IMR-90 (cell line): Measurements from ENCODE around the gene USP9X. TPM values are rescaled to one million over a fixed set of nuclear protein-coding genes. Genes with fewer than 3 reads are reported as not detected.
"Not testable (repeated sequence)": the region's sequence is repeated elsewhere in the genome, so short reads cannot be mapped to it uniquely, and the experiment has no call there.

ENCODE experiments used
- ATAC-seq: fragments of 200-7000 bp; cut with Tn5 transposase; 2 replicates; pipeline ENCODE4 v1.9.1; 2020; ENCODE audit warnings: low read depth, mild to moderate bottlenecking, moderate library complexity
- BruUV-seq: library from RNA; stranded (reverse); fragments of 400-500 nt; replicated peaks from 2 replicates; lab custom pipeline; 2021; lab: Mats Ljungman, UMichigan
- CTCF ChIA-PET: fragments of 300-600 bp; formaldehyde crosslinking; extraction: SDS; loops from one replicate; lab custom pipeline; 2021; ENCODE audit warnings: antibody characterized with exemption; lab: Yijun Ruan, JAX
- POLR2A ChIA-PET: fragments of 300-600 bp; sonication (Branson Sonifier 250); formaldehyde crosslinking; loops from one replicate; lab custom pipeline; 2022; ENCODE audit warnings: antibody characterized with exemption; ENCODE audit not compliant: unreplicated experiment; lab: Charles Lee
- DNase-seq: peaks from one replicate; pipeline ENCODE4 v3.0.0; 2013
- H2AFZ ChIP-seq: replicated peaks from 2 replicates; pipeline ENCODE3; 2013; ENCODE audit warnings: low read length, mild to moderate bottlenecking; ENCODE audit not compliant: poor library complexity
- H2AK5ac ChIP-seq: 2 replicates; pipeline ENCODE4 v1.6.1; 2013; ENCODE audit warnings: low read depth, low read length, inconsistent platforms
- H2AK9ac ChIP-seq: replicated peaks from 2 replicates; pipeline ENCODE3; 2013; ENCODE audit warnings: mild to moderate bottlenecking, low read depth, low read length, moderate library complexity; ENCODE audit not compliant: poor library complexity
- H2BK120ac ChIP-seq: 2 replicates; pipeline ENCODE4 v1.6.1; 2013; ENCODE audit warnings: low read depth, low read length, inconsistent platforms
- H2BK15ac ChIP-seq: 3 replicates; pipeline ENCODE4 v1.6.1; 2013; ENCODE audit warnings: low read depth, low read length, inconsistent platforms
- H2BK20ac ChIP-seq: 2 replicates; pipeline ENCODE4 v1.6.1; 2013; ENCODE audit warnings: low read depth, mild to moderate bottlenecking, inconsistent platforms, low read length, moderate library complexity
- H2BK5ac ChIP-seq: 2 replicates; pipeline ENCODE4 v1.6.1; 2013; ENCODE audit warnings: mild to moderate bottlenecking, low read depth, low read length, inconsistent platforms; ENCODE audit not compliant: poor library complexity, severe bottlenecking
- H3K14ac ChIP-seq: replicated peaks from 2 replicates; pipeline ENCODE4 v1.6.1; 2013; ENCODE audit warnings: low read depth, low read length, inconsistent platforms
- H3K18ac ChIP-seq: 2 replicates; pipeline ENCODE4 v1.6.1; 2013; ENCODE audit warnings: low read depth, low read length, control low read depth
- H3K23ac ChIP-seq: 2 replicates; pipeline ENCODE4 v1.6.1; 2013; ENCODE audit warnings: low read depth, low read length, inconsistent platforms
- H3K27ac ChIP-seq: 2 replicates; pipeline ENCODE4 v1.5.1; 2013; ENCODE audit warnings: mild to moderate bottlenecking, control low read depth, low read length; ENCODE audit not compliant: insufficient read depth
- H3K27me3 ChIP-seq: 2 replicates; pipeline ENCODE4 v1.6.1; 2013; ENCODE audit warnings: low read length; ENCODE audit not compliant: control insufficient read depth, insufficient read depth
- H3K36me3 ChIP-seq: 2 replicates; pipeline ENCODE4 v1.6.1; 2013; ENCODE audit warnings: low read length, mixed read lengths; ENCODE audit not compliant: control insufficient read depth, insufficient read depth
- H3K4ac ChIP-seq: 2 replicates; pipeline ENCODE4 v1.6.1; 2013; ENCODE audit warnings: low read depth, low read length, inconsistent platforms
- H3K4me1 ChIP-seq: 2 replicates; pipeline ENCODE4 v1.6.1; 2013; ENCODE audit warnings: low read length, mixed read lengths; ENCODE audit not compliant: control insufficient read depth, insufficient read depth
- H3K4me2 ChIP-seq: 2 replicates; pipeline ENCODE4 v1.6.1; 2013; ENCODE audit warnings: low read depth, mild to moderate bottlenecking, control low read depth, low read length, moderate library complexity
- H3K4me3 ChIP-seq: 2 replicates; pipeline ENCODE4 v1.5.1; 2013; ENCODE audit warnings: low read depth, mild to moderate bottlenecking, control low read depth, low read length, moderate library complexity; ENCODE audit not compliant: insufficient read depth
- H3K56ac ChIP-seq: 2 replicates; pipeline ENCODE4 v1.6.1; 2013; ENCODE audit warnings: low read length, inconsistent platforms; ENCODE audit not compliant: insufficient read depth; ENCODE audit errors: extremely low read depth
- H3K79me1 ChIP-seq, 2 experiments: 2 replicates each; pipeline ENCODE4 v1.6.1; 2013; ENCODE audit warnings: low read length in 2 of 2, inconsistent platforms in 1 of 2, low read depth in 1 of 2
- H3K9ac ChIP-seq: 2 replicates; pipeline ENCODE4 v1.6.1; 2013; ENCODE audit warnings: low read depth, low read length, control low read depth
- H3K9me1 ChIP-seq: 2 replicates; pipeline ENCODE4 v1.6.1; 2013; ENCODE audit warnings: low read length, inconsistent platforms; ENCODE audit not compliant: insufficient read depth
- H3K9me3 ChIP-seq: 2 replicates; pipeline ENCODE4 v1.6.1; 2013; ENCODE audit warnings: low read length; ENCODE audit not compliant: control insufficient read depth, insufficient read depth
- H4K20me1 ChIP-seq: 2 replicates; pipeline ENCODE4 v1.6.1; 2013; ENCODE audit warnings: low read length, inconsistent platforms; ENCODE audit not compliant: insufficient read depth
- H4K5ac ChIP-seq: 2 replicates; pipeline ENCODE4 v1.6.1; 2013; ENCODE audit warnings: mild to moderate bottlenecking, low read depth, low read length, control low read depth
- H4K8ac ChIP-seq, 2 experiments: 2 replicates each; pipeline ENCODE4 v1.6.1; 2013; ENCODE audit warnings: low read depth in 2 of 2, low read length in 2 of 2, control low read depth in 1 of 2, inconsistent platforms in 1 of 2
- H4K91ac ChIP-seq: 2 replicates; pipeline ENCODE4 v1.6.1; 2013; ENCODE audit warnings: low read depth, low read length, inconsistent platforms; ENCODE audit not compliant: insufficient read depth
- WGBS, 2 experiments: methylation state at CpG; one replicate each; pipeline versions ENCODE4 v1.1.5 to v1.1.7; 2013; ENCODE audit warnings: missing lambda C conversion rate in 2 of 2; ENCODE audit not compliant: insufficient read length in 1 of 2; ENCODE audit errors: extremely low coverage in 2 of 2; 5-methylcytosine and 5-hydroxymethylcytosine counted together
- dilution Hi-C: fragments of 300-500 bp; cut with HindIII; formaldehyde crosslinking; loops from one replicate; pipeline ENCODE4 v1.14.3; 2018; ENCODE audit warnings: low sequenced_read_pairs; ENCODE audit not compliant: unreplicated experiment
- in situ Hi-C: fragments of 300-500 bp; cut with MboI; formaldehyde crosslinking; loops from 3 replicates; pipeline ENCODE4 v1.14.3; 2019; ENCODE audit warnings: low sequenced_read_pairs, inconsistent platforms, mixed read lengths
- intact Hi-C: fragments of 100-400 bp; cut with micrococcal nuclease; formaldehyde crosslinking; loops from 2 replicates; pipeline ENCODE4 v1.10.0; 2022
- polyA plus RNA-seq, 3 experiments: library from polyadenylated mRNA; depleted of rRNA; stranded (reverse); fragments of >200 nt; gene quantifications; 2 replicates each; pipeline ENCODE4 v1.2.3, GENCODE V29; 2012; ENCODE audit warnings: low replicate concordance in 1 of 3
- total RNA-seq: library from RNA; depleted of rRNA; stranded (reverse); fragments of >200 nt; gene quantifications from 2 replicates; pipeline ENCODE4 v1.2.3, GENCODE V29; 2012

Gene USP9X
- total and polyA plus RNA-seq, 2 of the 4 experiments (the other 2 are of a cell fraction): 17.5 to 104 TPM

DNA sequence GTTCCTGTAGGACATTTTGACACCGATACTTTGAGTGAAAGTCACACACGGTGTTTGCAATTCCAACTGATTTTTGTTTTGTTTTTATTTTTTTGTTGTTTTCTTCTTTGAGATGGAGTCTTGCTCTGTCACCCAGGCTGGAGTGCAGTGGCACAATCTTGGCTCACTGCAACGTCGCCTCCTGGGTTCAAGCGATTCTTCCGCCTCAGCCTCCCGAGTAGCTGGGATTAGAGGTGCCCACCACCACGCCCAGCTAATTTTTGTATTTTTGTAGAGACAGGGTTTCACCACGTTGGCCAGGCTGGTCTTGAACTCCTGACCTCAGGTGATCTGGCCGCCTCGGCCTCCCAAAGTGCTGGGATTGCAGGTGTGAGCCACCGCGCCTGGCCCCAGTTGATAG is 149.2 kb downstream of the USP9X start:
- ATAC-seq, DNase-seq, H2AK5ac ChIP-seq, H2AFZ ChIP-seq, H3K4me1 ChIP-seq, POLR2A ChIA-PET, H3K4ac ChIP-seq, H3K4me3 ChIP-seq, H3K9me3 ChIP-seq, BruUV-seq, H3K79me1 ChIP-seq, H3K9me1 ChIP-seq, H2BK15ac ChIP-seq, H4K5ac ChIP-seq, H4K20me1 ChIP-seq, dilution Hi-C loops, H2BK5ac ChIP-seq, H3K18ac ChIP-seq, H2AK9ac ChIP-seq, H3K56ac ChIP-seq, H2BK120ac ChIP-seq, H4K8ac ChIP-seq, H3K27me3 ChIP-seq, H2BK20ac ChIP-seq, H3K4me2 ChIP-seq, intact Hi-C loops, H3K27ac ChIP-seq, H3K14ac ChIP-seq, CTCF ChIA-PET, H3K23ac ChIP-seq, H3K9ac ChIP-seq, H4K91ac ChIP-seq: not testable (repeated sequence)
- WGBS, 2 experiments: 97% methylated on average over 5 of the region's 13 CpGs; no CpG with 5 or more reads in 1 of the 2 experiments
- H3K36me3 ChIP-seq: peaks cover 16% of the 10 kb centered on the region
- in situ Hi-C loops: loop anchor here (25.0 kb wide), 1 partner anchor 572 kb away; no protein-coding TSS in a partner anchor
